Left kidney (tissue), 2 donors: ENCODE measurements around the gene INAVA. TPM values are rescaled to one million over a fixed set of nuclear protein-coding genes. Genes with fewer than 3 reads are reported as not detected.
"Not testable (repeated sequence)": the region's sequence is repeated elsewhere in the genome, so short reads cannot be mapped to it uniquely, and the experiment has no call there.

Source experiments
- DNase-seq: peaks from one replicate; pipeline ENCODE4 v3.0.0-alpha.2; 2013
- polyA plus RNA-seq: library from polyadenylated mRNA; unstranded; fragments of 120-200 nt; gene quantifications from one replicate; pipeline ENCODE4 v1.2.1, GENCODE V29; 2013; ENCODE audit not compliant: insufficient read length

INAVA gene
- polyA plus RNA-seq, 1 donor = 33.8 TPM

GRCh38 chr1:200896531-200897196 lies 2.0 kb downstream of the INAVA start:
- no peak for DNase-seq

DNA sequence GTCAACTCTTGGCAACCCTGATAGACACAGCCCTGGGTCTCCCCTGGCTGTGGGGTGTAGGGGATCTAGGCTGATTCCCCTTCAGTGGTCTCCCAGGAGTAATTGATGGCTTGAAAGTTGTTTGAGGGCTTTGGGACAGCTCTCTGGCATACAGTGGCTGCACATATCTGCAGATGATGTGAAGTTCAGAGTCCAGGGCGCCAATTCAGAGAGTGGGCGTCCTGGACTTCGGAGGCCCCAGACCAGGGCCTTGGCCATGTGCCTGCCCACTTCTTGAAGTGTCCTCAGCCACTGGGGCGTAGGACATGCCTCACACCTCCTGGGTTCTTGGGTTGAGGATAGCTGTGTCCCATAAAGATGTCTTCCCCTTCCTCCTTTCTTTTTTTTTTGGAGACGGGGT lies 2.6 kb downstream of the INAVA start:
- DNase-seq = no peak

- DNase-seq = no peak
These were observed 4.3 kb downstream of the INAVA start for GRCh38 chr1:200899015-200899386.

GRCh38 chr1:200899451-200899915 lies 4.8 kb downstream of the INAVA start:
- no peak for DNase-seq

DNA sequence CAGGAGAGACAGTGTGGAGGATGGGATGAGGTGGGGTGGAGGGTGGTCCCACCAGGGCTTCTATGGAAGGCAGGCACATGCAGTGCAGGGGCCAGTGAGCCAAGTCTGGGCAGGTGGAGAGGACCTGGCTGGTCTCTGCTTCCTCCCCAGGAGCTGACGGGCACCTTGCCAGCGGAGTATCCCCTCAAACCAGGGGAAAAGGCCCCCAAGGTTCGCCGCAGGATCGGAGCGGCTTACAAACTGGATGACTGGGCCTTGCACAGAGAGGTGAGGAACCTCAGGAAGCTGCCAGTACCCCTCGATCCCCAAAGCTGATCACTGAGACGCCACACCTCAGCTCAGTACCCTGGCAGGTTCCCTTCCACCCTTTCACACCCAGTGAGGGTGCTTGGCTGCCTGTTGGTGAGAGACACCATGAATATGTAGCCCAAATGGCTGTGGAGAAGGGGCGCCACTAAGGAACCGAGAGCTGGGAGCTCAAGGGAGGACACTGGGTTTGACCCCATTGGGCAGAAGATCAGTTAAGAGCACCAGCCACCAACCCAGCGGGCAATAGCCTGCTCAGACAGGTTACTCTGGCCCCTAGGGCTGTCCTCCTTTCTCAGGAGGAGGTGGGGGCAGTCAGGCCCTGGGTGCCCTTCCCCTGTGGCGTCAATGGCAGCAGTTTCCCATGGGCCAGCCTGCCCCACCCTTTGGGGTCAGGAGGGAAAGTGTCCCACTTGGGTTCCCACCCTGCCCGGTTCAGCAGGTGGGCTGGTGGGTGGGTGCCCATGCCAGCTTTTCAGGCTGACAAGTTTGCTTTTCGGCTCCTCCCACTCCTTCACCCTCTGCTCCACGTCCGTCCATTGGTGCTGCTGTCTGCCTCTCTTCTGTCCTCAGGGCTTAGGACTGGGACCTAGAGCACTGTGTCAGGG lies 5.5 kb downstream of the INAVA start:
- no peak for DNase-seq

- DNase-seq = no peak
These were observed 6.2 kb downstream of the INAVA start for GRCh38 chr1:200900877-200901276.

DNA sequence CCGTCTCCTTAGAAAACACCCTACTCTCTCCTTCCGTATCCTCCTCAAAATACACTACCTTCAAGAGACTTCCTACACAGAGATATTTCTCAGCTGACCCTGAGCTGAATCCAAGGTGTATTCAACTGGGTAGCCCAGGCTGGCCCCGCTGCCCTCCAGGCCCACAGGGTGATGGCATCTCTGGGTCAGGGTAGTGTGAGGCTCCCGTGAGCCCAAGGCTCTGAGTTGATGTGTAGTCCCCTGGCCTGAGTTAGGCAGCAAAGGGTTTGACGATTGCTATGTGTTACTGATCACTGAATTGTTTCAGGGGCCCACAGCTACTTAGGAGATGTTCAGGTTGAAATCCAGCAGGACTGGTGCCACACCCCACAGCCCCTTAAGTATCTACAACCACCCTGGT lies 6.7 kb downstream of the INAVA start:
- DNase-seq = no peak

GRCh38 chr1:200901796-200902444 lies 7.2 kb downstream of the INAVA start:
- DNase-seq = no peak

DNA sequence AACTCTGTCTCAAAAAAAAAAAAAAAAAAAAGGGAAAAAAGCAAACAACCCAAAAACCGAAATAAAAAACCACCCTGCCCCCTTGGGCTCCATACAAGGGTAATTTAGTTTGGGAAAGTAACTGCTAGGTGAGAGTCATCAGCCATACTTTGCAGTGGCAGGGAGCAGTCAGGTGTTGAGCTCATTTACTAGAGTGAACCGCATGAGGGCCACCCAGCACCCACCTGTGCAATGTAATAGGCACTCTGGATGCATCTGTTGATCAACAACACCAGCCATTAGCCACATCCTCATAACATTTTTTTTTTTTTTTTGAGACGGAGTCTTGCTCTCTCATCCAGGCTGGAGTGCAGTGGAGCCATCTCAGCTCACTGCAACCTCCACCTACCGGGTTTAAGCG lies 9.1 kb downstream of the INAVA start:
- no peak for DNase-seq

DNA sequence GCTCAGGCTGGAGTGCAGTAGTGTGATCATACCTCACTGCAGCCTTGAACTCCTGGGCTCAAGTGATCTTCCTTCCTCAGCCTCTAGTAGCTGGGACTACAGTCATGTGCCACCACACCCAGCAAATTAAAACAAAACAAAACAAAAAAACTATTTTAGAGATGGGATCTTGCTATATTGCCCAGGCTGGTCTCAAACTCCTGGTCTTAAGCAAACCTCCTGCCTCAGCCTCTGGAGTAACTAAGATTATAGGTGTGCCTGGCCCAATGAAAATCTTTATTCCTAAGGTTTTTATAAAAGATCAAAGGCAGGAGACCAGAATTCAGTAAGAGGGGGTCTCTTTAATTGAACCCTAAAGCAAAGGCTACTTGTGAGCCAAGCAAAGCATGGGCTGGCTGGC lies 10.1 kb downstream of the INAVA start:
- no peak for DNase-seq

- DNase-seq = no peak
These were observed 10.8 kb downstream of the INAVA start for GRCh38 chr1:200905411-200906052.

DNA sequence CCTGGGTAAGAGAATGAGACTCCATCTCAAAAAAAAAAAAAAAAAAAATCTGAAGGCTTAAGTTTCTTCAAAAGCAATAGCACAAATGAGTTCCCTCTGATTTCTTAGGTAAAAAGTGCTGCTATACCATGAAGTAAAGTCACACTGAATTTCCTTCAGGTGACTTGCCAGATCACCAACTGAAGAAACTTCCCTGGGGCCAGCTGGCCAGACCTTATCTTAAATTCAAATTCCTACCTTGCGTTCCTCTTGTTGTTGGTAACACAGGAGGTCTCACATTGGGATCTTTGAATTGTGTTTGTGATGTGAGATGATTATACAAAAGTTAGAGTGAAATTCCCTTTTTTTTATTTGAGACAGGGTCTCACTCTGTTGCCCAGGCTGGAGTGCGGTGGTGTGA lies 11.8 kb downstream of the INAVA start:
- DNase-seq = no peak

- DNase-seq = no peak
These were observed 13.0 kb downstream of the INAVA start for GRCh38 chr1:200907611-200908097.

DNA sequence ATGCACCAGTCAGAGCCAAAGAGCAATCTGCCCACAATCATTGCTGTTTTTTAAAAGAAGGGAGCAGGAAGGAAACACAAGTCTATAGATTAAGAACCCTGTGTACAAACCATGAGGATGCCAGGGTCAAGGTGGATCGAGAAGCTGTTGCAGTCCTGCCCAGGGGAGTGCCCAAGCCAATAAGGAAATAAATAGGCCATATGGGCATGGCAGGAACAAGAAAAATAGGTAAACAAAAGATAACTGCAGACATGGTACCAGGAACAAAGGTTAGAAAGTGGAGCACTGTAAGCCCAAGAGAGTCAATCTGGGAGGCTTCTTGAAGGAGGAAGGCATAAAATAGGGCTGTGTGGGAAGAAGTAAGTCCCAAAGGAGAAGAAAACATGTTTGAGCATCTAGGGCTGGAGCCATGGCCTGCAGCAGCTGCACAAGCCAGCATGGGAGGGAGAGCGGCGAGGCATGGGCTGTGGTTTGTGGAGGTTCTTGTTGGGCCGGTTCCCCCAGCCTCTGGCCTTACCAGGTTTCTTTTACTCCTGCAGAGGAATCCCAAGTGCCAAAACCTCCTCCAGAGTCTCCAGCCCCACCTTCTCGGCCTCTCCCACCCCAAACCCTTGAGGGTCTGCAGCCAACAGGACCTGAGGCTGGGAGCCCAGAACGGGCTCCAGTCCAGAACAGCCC lies 13.6 kb downstream of the INAVA start:
- DNase-seq = no peak

DNA sequence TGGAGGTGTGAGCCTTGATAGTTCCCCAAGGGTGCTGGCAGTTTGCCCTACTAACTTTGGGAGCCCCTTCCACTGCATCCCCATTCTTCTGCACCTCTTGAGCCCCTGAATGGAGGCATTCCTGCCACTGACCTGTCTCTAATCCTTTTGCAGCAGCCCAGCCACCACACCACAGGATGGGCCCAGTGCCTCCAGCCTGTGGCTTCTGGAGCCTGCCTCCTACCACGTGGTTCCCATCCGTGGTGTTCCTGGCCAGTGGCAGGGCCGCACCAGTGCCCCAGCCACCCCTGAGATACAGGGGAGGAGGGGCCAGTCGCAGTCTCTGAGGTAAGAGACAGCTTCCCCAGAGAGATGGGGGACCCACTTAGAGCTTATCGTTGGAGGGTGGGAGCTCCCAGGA lies 14.4 kb downstream of the INAVA start:
- no peak for DNase-seq

DNA sequence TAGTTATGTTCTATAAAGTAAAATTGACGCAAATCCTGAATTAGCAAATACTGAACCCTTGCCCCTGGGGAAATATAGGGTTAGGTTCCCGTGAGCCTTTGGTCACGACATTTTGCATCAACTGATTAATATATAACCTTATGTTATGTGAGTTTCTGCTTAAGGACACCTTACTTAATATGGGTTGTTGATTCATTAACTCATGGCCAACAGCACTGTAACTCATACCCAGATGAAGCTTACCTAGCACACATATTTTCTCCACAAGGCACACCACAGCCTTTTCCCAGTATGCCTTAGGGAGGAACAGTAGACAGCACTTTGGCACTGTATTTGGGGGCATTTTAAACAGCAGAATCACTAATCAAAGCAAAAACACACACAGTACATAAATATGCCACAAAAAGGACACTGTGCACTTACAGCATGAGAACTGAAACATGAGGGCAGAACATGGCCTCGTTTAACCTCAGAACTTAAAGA lies 15.1 kb downstream of the INAVA start:
- DNase-seq = no peak

DNA sequence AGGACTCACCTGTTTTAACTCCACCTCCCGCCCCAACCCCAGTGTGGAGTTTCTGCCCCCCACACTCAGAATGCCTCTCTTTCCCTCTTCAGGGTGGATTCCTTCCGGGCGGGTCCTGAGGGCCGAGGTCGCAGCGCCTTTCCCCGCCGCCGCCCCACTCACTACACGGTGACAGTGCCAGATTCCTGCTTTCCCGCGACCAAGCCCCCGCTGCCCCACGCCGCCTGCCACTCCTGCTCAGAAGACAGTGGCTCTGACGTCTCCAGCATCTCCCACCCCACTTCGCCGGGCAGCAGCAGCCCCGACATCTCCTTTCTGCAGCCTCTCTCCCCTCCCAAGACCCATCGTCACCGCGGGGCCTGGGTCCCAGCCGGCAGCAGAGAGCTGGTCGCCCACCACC lies 16.7 kb downstream of the INAVA start:
- DNase-seq = no peak

DNA sequence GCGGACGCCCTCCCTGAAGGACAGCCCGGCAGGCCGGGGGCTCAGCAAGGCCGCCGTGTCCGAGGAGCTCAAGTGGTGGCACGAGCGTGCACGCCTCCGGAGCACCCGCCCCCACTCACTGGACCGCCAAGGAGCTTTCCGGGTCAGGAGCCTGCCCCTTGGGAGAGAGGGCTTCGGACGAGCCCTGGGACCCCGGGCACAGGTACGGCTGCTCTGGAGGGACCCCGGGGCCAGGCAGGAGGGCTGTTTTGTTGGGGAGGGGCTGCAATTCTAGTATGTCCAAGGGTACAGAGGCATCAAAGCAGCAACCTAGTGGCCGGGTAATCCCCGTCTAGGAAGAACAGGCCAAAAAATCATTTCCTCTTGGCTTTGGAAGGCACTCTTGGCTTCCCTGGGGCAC lies 17.2 kb downstream of the INAVA start:
- DNase-seq = not testable (repeated sequence)

DNA sequence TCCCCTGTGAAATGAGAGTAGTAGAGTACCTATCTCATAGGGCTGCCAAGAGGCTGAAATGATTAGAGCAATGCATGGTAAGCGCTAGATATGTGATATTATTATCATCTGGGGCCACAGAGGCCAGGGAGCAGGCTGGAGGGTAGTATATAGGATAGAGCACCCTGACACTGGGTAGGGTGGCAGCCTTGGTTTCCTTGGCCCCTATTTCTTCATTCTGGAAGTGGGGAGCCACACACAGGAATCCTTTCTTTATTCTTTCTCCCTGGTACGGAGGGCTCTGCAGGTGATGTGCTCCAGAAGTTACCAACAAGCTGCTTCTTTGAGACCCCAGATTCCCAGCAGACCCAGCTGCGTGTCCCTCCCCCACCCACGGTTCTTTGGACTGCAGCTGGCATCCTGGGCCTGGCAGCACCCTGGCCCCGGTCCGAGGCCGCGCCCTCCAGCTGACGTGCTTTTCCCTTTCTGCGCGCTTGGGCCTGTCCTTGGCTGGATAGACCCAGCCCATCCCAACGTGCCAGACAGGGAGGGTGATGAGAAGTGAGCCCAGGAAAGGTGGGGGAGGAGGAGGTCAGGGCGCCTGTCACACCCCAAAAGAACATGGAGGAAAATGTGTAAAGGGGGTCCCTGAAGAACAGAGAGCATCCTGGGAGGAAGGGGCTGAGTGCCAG lies 18.2 kb downstream of the INAVA start:
- no peak for DNase-seq

- DNase-seq = no peak
These were observed 21.5 kb downstream of the INAVA start for GRCh38 chr1:200916152-200916551.

GRCh38 chr1:200916681-200917080 lies 22.0 kb downstream of the INAVA start:
- DNase-seq = no peak
